OCI-LY7 (cell line): ENCODE measurements around the gene RAB3D. TPM values are rescaled to one million over a fixed set of nuclear protein-coding genes. Genes with fewer than 3 reads are reported as not detected.
A peak's percentile ranks its signal among the peaks of the same experiment; 100 is the strongest.

Experiments used
- BruUV-seq: library from RNA; stranded (reverse); fragments of 400-500 nt; replicated peaks from 2 replicates; lab custom pipeline; 2021; lab: Mats Ljungman, UMichigan
- CTCF ChIA-PET: fragments of 300-600 bp; sonication (Branson Sonifier 250); formaldehyde crosslinking; loops from one replicate; lab custom pipeline; 2022; ENCODE audit warnings: antibody characterized with exemption; ENCODE audit not compliant: unreplicated experiment; lab: Charles Lee
- POLR2A ChIA-PET: fragments of 300-600 bp; sonication (Branson Sonifier 250); formaldehyde crosslinking; loops from one replicate; lab custom pipeline; 2022; ENCODE audit warnings: antibody characterized with exemption; lab: Charles Lee
- DNase-seq: peaks from one replicate; pipeline ENCODE4 v3.0.0-alpha.2; 2015; ENCODE audit warnings: low spot score
- H2AFZ ChIP-seq: fragments of 200-600 bp; sonication (generic), shearing (Covaris generic); 2 replicates; pipeline ENCODE4 v1.6.1; 2014; ENCODE audit warnings: mild to moderate bottlenecking, antibody characterized with exemption, low read length, moderate library complexity
- H3K27ac ChIP-seq: fragments of 200-600 bp; sonication (generic); 2 replicates; pipeline ENCODE4 v1.5.1; 2014; ENCODE audit warnings: mixed run types, low read depth, mild to moderate bottlenecking, moderate library complexity, low read length, inconsistent platforms; ENCODE audit not compliant: poor library complexity, severe bottlenecking
- H3K36me3 ChIP-seq: fragments of 200-600 bp; sonication (generic); 2 replicates; pipeline ENCODE4 v1.6.1; 2014; ENCODE audit warnings: mild to moderate bottlenecking, antibody characterized with exemption, low read length, moderate library complexity, mixed read lengths; ENCODE audit not compliant: insufficient read depth
- H3K4me1 ChIP-seq: fragments of 200-600 bp; sonication (generic); 2 replicates; pipeline ENCODE4 v1.5.1; 2014; ENCODE audit warnings: mild to moderate bottlenecking, low read length; ENCODE audit not compliant: insufficient read depth, poor library complexity, severe bottlenecking
- H3K4me2 ChIP-seq: fragments of 200-600 bp; sonication (generic); 2 replicates; pipeline ENCODE4 v1.6.1; 2014; ENCODE audit warnings: mild to moderate bottlenecking, low read length
- H3K4me3 ChIP-seq: fragments of 200-600 bp; sonication (generic); 2 replicates; pipeline ENCODE4 v1.5.1; 2014; ENCODE audit warnings: mild to moderate bottlenecking, low read depth, low read length; ENCODE audit not compliant: poor library complexity, severe bottlenecking
- H3K79me2 ChIP-seq: fragments of 200-600 bp; sonication (generic); 2 replicates; pipeline ENCODE4 v1.6.1; 2016; ENCODE audit warnings: low read depth, mild to moderate bottlenecking, low read length, moderate library complexity, mixed read lengths; ENCODE audit not compliant: insufficient read depth
- H3K9me2 ChIP-seq: fragments of 200-600 bp; sonication (generic); 2 replicates; pipeline ENCODE4 v1.6.1; 2016; ENCODE audit warnings: mild to moderate bottlenecking, low read length, mixed read lengths; ENCODE audit not compliant: insufficient read depth
- H3K9me3 ChIP-seq: fragments of 200-600 bp; sonication (generic); 2 replicates; pipeline ENCODE4 v1.6.1; 2014; ENCODE audit warnings: mild to moderate bottlenecking, mixed run types, low read length, mixed read lengths
- H4K20me1 ChIP-seq: fragments of 200-600 bp; sonication (generic); 2 replicates; pipeline ENCODE4 v1.6.1; 2014; ENCODE audit warnings: mild to moderate bottlenecking, antibody characterized with exemption, low read length, moderate library complexity, mixed read lengths; ENCODE audit not compliant: insufficient read depth
- EZH2phosphoT487 ChIP-seq: fragments of 200-600 bp; sonication (generic); IDR thresholded peaks from 2 replicates; pipeline ENCODE4 v1.6.1; 2018; ENCODE audit warnings: low read depth, borderline replicate concordance, mild to moderate bottlenecking, mixed run types, antibody characterized with exemption, low read length, moderate library complexity, mixed read lengths
- intact Hi-C: fragments of 100-400 bp; cut with micrococcal nuclease; formaldehyde crosslinking; loops from one replicate; pipeline ENCODE4 v1.10.0; 2022; ENCODE audit not compliant: unreplicated experiment
- total RNA-seq, 2 experiments: library from RNA; depleted of rRNA in 1 of 2; stranded (reverse); fragments of >200 nt in 1 of 2; shearing (Covaris generic) in 1 of 2; gene quantifications; 2 replicates each; pipeline ENCODE4 v1.2.3, GENCODE V29; 2014 to 2022
- TF ChIP-seq, protein P1 (sequence below): fragments of 200-600 bp; sonication (generic); conservative IDR thresholded peaks from 2 replicates; pipeline ENCODE4 v1.5.1; 2014; ENCODE audit warnings: mild to moderate bottlenecking, antibody characterized with exemption, low read length, moderate library complexity, mixed read lengths

The RAB3D gene
- total RNA-seq, 2 experiments from 2014 or later, result 1.9 to 8.4 TPM

DNA sequence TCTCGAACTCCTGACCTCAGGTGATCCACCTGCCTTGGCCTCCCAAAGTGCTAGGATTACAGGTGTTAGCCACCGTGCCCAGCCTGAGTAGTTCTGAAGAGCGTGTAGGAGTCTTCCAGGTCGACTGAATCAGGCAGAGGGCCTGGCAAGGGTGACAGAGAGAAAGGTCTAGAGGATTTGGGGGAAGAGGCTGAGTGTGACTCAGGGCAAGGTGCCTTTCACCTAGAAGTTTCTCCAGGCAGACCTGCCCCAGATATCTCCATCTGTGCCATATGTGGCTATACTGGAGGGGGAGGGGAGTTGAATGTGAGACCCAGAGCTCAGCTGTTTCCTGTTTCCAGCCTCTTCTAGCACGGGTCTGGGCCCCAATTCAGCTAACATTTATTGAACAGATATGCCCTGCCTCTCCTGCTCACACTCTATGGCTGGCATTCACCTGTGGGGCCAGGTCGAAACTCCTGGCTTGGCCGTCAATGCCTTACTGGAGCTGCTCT, 8.1 kb upstream of the RAB3D start:
- H3K9me3 ChIP-seq, result no peaks in the 10 kb centered on the region
- DNase-seq, result no peak
- no peaks in the 10 kb centered on the region for H3K36me3 ChIP-seq
- POLR2A ChIA-PET, result interaction anchor here (1.3 kb wide), 1 partner anchor 27 kb away, joined by 7 read pairs; the partner anchor contains the start of gene SWSAP1
- no peaks in the 10 kb centered on the region for H4K20me1 ChIP-seq
- CTCF ChIA-PET, result no interaction called here
- no peak overlapping the region for H2AFZ ChIP-seq
- no peaks in the 10 kb centered on the region for H3K9me2 ChIP-seq
- H3K27ac ChIP-seq, result no peak overlapping the region
- intact Hi-C loops, result loop anchor here (2.0 kb wide), 2 partner anchors 27 to 55 kb away; partner anchors contain the start of gene SWSAP1
- no peaks in the 10 kb centered on the region for H3K79me2 ChIP-seq
- no peak for TF ChIP-seq EZH2phosphoT487
- TF ChIP-seq, protein P1, sequence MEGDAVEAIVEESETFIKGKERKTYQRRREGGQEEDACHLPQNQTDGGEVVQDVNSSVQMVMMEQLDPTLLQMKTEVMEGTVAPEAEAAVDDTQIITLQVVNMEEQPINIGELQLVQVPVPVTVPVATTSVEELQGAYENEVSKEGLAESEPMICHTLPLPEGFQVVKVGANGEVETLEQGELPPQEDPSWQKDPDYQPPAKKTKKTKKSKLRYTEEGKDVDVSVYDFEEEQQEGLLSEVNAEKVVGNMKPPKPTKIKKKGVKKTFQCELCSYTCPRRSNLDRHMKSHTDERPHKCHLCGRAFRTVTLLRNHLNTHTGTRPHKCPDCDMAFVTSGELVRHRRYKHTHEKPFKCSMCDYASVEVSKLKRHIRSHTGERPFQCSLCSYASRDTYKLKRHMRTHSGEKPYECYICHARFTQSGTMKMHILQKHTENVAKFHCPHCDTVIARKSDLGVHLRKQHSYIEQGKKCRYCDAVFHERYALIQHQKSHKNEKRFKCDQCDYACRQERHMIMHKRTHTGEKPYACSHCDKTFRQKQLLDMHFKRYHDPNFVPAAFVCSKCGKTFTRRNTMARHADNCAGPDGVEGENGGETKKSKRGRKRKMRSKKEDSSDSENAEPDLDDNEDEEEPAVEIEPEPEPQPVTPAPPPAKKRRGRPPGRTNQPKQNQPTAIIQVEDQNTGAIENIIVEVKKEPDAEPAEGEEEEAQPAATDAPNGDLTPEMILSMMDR, result no peak
- peaks cover 26% of the 10 kb centered on the region for H3K4me1 ChIP-seq
- BruUV-seq, result no TSS peak
- no peak overlapping the region for H3K4me3 ChIP-seq
- peak overlapping the region; percentile 93; the same call in 1 of the 2 replicates for H3K4me2 ChIP-seq

DNA sequence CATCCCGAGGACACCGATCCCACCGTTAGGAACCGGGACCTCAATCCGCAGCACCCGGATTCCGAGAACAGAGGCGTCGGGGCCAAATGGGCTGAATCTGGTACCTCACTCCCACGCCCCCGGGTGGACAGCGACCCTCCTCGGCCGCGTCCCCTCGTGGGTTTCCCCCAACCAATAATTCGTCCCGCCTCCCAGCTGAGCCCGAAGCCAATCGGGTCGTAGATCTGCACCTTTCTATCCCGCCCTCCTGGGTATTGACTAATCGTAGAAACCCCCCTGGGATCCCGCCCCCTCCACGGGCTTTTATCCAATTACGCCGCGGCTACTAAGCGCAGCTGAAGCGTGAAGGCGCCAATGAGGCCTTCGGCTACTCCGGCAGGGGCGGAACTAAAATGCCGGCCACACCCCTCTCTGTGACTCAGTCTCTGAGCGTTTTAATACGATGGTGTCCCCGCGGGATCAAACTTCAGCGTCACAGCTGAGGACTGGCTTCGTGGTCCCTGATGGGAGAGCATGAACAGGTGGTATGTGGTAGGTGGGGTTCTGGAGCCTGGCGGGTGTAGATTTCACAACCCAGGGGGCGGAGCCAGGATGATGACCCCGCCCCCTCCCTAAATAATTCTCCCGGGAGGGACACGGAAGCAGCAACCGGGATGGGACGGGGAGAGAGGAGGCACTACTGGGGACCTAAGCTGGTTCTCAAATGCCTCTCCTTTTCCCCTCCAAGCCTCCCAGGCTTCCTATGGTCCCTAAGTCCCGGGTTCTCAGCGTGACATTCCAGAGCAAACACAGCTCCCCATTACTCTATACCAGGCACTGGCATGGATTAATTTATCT, 6.9 kb upstream of the RAB3D start, which contains the start of the genes CCDC159 and TMEM205:
Gene CCDC159, plus strand, starts transcription at position 416 of the 837 bp plus-strand sequence. Its CDS starts 88 bp downstream, at position 504.
Gene TMEM205, minus strand, starts transcription at position 165 of the 837 bp plus-strand sequence. CDS start 649 bp downstream, outside the sequence.
- POLR2A ChIA-PET, result interaction anchor here (0.5 to 1.3 kb wide), 7 partner anchors 22 to 749 kb away, joined by 3 to 7 read pairs (median 4); partner anchors contain the start of gene SWSAP1
- H2AFZ ChIP-seq, result peak within 1 kb of the TSS; percentile 92
- H3K4me3 ChIP-seq, result peak within 1 kb of the TSS; percentile 88
- no peaks in the 10 kb centered on the region for H4K20me1 ChIP-seq
- TF ChIP-seq, protein P1, result peak; percentile 61
- TF ChIP-seq EZH2phosphoT487, result no peak
- no peaks in the 10 kb centered on the region for H3K79me2 ChIP-seq
- peak within 1 kb of the TSS; percentile 55 for H3K27ac ChIP-seq
- no peaks in the 10 kb centered on the region for H3K9me3 ChIP-seq
- H3K4me1 ChIP-seq, result peaks cover 26% of the 10 kb centered on the region
- intact Hi-C loops, result loop anchor here (2.0 kb wide), 2 partner anchors 28 to 54 kb away; partner anchors contain the start of gene SWSAP1
- no peaks in the 10 kb centered on the region for H3K9me2 ChIP-seq
- peak within 1 kb of the TSS; percentile 93 for H3K4me2 ChIP-seq
- H3K36me3 ChIP-seq, result peaks cover 5% of the 10 kb centered on the region
- DNase-seq, result peak; percentile 100
- BruUV-seq, result TSS peak; percentile 85
- CTCF ChIA-PET, result interaction anchor here (0.6 kb wide), 1 partner anchor 82 kb away, joined by 3 read pairs; no protein-coding TSS in a partner anchor
